SU-DHL-6 (cell line): Measurements from ENCODE around the gene MTCH1.

Source experiments
- H2AFZ ChIP-seq: fragments of 200-600 bp; sonication (generic); 2 replicates; pipeline ENCODE4 v1.6.1; 2014; ENCODE audit warnings: low read depth, mild to moderate bottlenecking, moderate library complexity, mixed read lengths, antibody characterized with exemption, low read length; ENCODE audit not compliant: severe bottlenecking
- H3F3A ChIP-seq: fragments of 200-600 bp; shearing (Covaris generic); 2 replicates; pipeline ENCODE4 v1.6.0; 2016; ENCODE audit warnings: antibody characterized with exemption, mild to moderate bottlenecking; ENCODE audit not compliant: insufficient read depth
- H3K27ac ChIP-seq: fragments of 200-600 bp; sonication (generic); 2 replicates; pipeline ENCODE4 v1.5.1; 2016; ENCODE audit warnings: low read depth, mild to moderate bottlenecking, low read length, moderate library complexity, mixed read lengths
- H3K27me3 ChIP-seq: fragments of 200-600 bp; sonication (generic), shearing (Covaris generic); 2 replicates; pipeline ENCODE4 v1.6.0; 2014; ENCODE audit warnings: mild to moderate bottlenecking, low read length
- H3K36me3 ChIP-seq: fragments of 200-600 bp; sonication (generic); 2 replicates; pipeline ENCODE4 v1.6.1; 2014; ENCODE audit warnings: mild to moderate bottlenecking, low read length, mixed read lengths
- H3K4me2 ChIP-seq: fragments of 300-600, 200-600 bp; shearing (Covaris generic), sonication (generic); 2 replicates; pipeline ENCODE4 v1.6.0; 2014; ENCODE audit warnings: low read length, low read depth, mild to moderate bottlenecking; ENCODE audit not compliant: poor library complexity, severe bottlenecking
- H3K4me3 ChIP-seq: fragments of 200-600 bp; sonication (generic); 2 replicates; pipeline ENCODE4 v1.5.1; 2014; ENCODE audit warnings: antibody characterized with exemption, low read length, mild to moderate bottlenecking, mixed read lengths; ENCODE audit not compliant: insufficient read depth, poor library complexity, severe bottlenecking
- H3K79me2 ChIP-seq: fragments of 200-600 bp; sonication (generic); 2 replicates; pipeline ENCODE4 v1.6.1; 2014; ENCODE audit warnings: mild to moderate bottlenecking, low read length, moderate library complexity; ENCODE audit not compliant: insufficient read depth
- H3K9ac ChIP-seq: fragments of 200-600 bp; sonication (generic); 2 replicates; pipeline ENCODE4 v1.7.0; 2014; ENCODE audit warnings: mild to moderate bottlenecking, low read length
- H3K9me2 ChIP-seq: fragments of 200-600 bp; sonication (generic); replicated peaks from 2 replicates; pipeline ENCODE4 v1.6.1; 2014; ENCODE audit warnings: low read length; ENCODE audit not compliant: insufficient read depth
- H3K9me3 ChIP-seq: fragments of 200-600 bp; sonication (generic); 2 replicates; pipeline ENCODE4 v1.6.1; 2014; ENCODE audit warnings: low read length, mixed read lengths; ENCODE audit not compliant: insufficient read depth
- H4K20me1 ChIP-seq: fragments of 200-600 bp; sonication (generic); 2 replicates; pipeline ENCODE4 v1.6.1; 2014; ENCODE audit warnings: low read depth, mild to moderate bottlenecking, antibody characterized with exemption, low read length, moderate library complexity, mixed read lengths
- CTCF ChIP-seq: fragments of 200-600 bp; sonication (generic); IDR thresholded peaks from one replicate; pipeline ENCODE4 v1.5.1; 2017; ENCODE audit warnings: antibody characterized with exemption, mild to moderate bottlenecking, low read length, moderate library complexity; ENCODE audit not compliant: insufficient read depth, poor library complexity, severe bottlenecking
- EZH2phosphoT487 ChIP-seq: fragments of 200-600 bp; sonication (generic), shearing (Covaris generic); conservative IDR thresholded peaks from 2 replicates; pipeline ENCODE4 v1.6.1; 2018; ENCODE audit warnings: mild to moderate bottlenecking, antibody characterized with exemption, low read length, moderate library complexity, mixed read lengths

MTCH1 gene

DNA sequence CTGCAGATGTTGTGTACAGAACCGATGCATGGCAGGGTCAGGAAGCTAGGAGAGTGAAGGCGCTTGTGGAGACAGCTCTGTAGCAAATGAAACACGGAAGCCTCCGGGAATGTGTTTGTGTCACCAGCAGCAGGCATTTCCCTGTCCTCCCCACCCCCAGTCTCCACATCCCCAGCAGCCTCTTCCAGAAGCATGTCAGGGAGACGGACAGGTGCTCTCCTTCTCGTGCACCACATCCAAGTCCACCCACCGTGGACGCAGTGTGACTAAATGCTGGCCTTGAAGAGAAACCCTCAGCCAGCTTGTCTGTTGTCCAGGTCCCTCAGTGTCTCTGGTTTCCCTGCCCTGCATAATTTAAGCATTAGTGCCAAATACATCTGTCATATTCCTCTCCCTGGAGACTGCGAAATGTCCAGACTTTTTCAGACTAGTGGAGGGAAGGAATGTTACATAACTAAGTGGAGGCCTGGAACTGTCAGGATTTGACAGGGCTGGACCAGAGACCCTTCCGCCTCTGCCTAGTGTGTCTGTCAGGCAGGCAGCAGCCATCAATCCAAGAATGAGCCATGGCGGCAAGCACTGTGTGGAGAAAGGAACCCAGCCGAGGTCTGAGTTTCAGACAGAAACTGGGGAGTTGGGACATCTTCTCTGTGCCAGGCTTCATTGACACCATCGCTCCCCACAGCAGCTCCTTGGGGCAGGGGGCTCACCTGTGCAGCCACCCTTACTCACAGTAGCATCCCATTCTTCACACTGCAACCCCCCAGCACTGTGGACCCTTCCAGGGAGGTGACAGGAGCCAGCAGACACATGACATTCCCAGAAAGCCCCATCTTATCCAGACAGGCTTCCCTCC, 58.1 kb downstream of the MTCH1 start:
- Histone ChIP-seq H3K79me2 (no peaks in the 10 kb centered on the region), H4K20me1 (no peaks in the 10 kb centered on the region), H3K9me2 (no peaks in the 10 kb centered on the region), H3K36me3 (peaks cover 10% of the 10 kb centered on the region; the same call in 1 of the 2 replicates), H3K27me3 (no peaks in the 10 kb centered on the region), H3K27ac (no peak overlapping the region), H3K4me2 (no peak overlapping the region), H3K4me3 (no peak overlapping the region), H3K9ac (no peak overlapping the region), H3F3A (no peaks in the 10 kb centered on the region), H3K9me3 (no peaks in the 10 kb centered on the region), H2AFZ (no peak overlapping the region)
- TF ChIP-seq EZH2phosphoT487 (no peak), CTCF (no peak)

DNA sequence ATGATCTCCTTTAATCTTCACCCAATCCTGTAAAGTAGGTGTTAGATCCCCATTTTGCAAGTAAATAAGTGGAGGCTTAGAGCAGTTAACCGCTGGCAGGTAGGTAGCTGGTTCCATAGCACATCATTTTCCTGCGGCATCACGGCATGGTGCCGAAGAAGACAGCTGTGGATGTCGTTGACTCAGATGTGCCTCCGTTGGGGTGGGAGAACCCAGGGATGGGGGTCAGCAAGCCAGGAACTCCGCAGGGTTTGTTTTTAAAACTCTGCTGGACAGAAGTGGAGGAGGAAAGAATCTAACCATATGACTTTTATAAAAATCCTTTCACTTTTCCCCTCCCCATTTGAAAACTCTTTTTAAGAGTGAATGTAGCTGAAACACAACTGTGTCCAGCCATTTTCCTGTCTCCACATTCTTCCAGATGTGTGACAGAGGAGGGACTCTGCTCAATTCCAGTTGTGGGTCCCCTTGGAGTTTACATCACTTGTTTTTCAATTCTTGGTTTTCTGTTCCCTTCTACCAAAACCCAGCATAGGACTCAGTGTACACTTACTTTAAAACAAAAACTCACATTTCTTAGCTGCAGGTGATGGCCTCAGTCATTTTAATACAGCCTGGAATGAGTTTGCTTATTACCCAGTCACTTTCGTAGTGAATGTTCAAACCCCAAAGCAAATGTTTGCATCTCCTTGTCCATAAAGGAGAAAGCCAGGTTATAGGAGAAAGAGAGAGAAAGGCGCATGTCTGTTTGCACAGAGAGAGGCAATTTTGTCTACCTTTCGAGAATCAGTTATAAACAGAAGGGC, 59.1 kb downstream of the MTCH1 start:
- Histone ChIP-seq H3K27ac (no peak overlapping the region), H3K4me3 (no peak overlapping the region)

DNA sequence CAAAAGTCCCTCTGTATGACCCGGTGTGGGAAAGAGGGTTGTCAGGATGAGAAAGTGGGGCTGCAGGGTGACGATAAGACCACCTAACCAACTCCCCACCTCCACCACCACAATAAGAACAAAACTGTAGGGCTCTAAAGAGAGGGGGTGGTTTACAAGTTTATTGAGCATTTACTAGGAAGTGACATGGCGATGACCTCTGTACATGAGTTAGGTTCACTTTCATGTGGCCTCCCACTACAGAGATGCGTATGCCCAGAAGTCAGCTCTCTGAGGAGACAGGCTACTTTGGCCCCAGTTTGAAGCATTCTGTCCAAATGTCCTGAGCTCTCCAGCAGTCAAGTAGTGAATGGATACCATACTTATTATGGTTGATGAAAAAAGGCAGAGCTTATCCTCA, 60.2 kb downstream of the MTCH1 start:
- H3K79me2 ChIP-seq, result no peaks in the 10 kb centered on the region
- H3F3A ChIP-seq, result no peaks in the 10 kb centered on the region
- H3K9ac ChIP-seq, result no peak overlapping the region
- H3K27ac ChIP-seq, result no peak overlapping the region
- no peak overlapping the region for H2AFZ ChIP-seq
- no peaks in the 10 kb centered on the region for H3K27me3 ChIP-seq
- H3K9me3 ChIP-seq, result no peaks in the 10 kb centered on the region
- TF ChIP-seq EZH2phosphoT487, result no peak
- no peak for TF ChIP-seq CTCF
- no peaks in the 10 kb centered on the region for H4K20me1 ChIP-seq
- no peak overlapping the region for H3K4me2 ChIP-seq
- no peak overlapping the region for H3K4me3 ChIP-seq
- peaks cover 10% of the 10 kb centered on the region; the same call in 1 of the 2 replicates for H3K36me3 ChIP-seq
- no peaks in the 10 kb centered on the region for H3K9me2 ChIP-seq

More for the DNA sequence above, 59.1 kb downstream of the MTCH1 start:
- H3K4me2 ChIP-seq, result no peak overlapping the region
- no peaks in the 10 kb centered on the region for H3F3A ChIP-seq
- no peaks in the 10 kb centered on the region for H3K9me3 ChIP-seq
- H3K9ac ChIP-seq, result no peak overlapping the region
- no peaks in the 10 kb centered on the region for H4K20me1 ChIP-seq
- no peaks in the 10 kb centered on the region for H3K9me2 ChIP-seq
- no peak overlapping the region for H2AFZ ChIP-seq
- H3K27me3 ChIP-seq, result no peaks in the 10 kb centered on the region
- H3K79me2 ChIP-seq, result no peaks in the 10 kb centered on the region
- H3K36me3 ChIP-seq, result peaks cover 10% of the 10 kb centered on the region; the same call in 1 of the 2 replicates
- TF ChIP-seq CTCF, result no peak
